IPS-NIHi7 (cell line): Measurements from ENCODE around the gene VWA3B.
"Not testable (repeated sequence)": the region's sequence is repeated elsewhere in the genome, so short reads cannot be mapped to it uniquely, and the experiment has no call there.

Experiments used
- DNase-seq: peaks from one replicate; pipeline ENCODE4 v3.0.0; 2012; ENCODE audit warnings: mixed read lengths; ENCODE audit errors: extremely low spot score

The VWA3B gene

GRCh38 chr2:98088261-98088660 lies 1.3 kb downstream of the VWA3B start:
- DNase-seq, result no peak

GRCh38 chr2:98089941-98090340 lies 3.0 kb downstream of the VWA3B start:
- DNase-seq, result no peak

- no peak for DNase-seq
Measured at GRCh38 chr2:98090951-98091350, 4.0 kb downstream of the VWA3B start.

- no peak for DNase-seq
Measured at GRCh38 chr2:98091738-98092137, 4.8 kb downstream of the VWA3B start.

GRCh38 chr2:98093146-98093545 lies 6.2 kb downstream of the VWA3B start:
- no peak for DNase-seq

- DNase-seq, result no peak
Measured at GRCh38 chr2:98093611-98094010, 6.6 kb downstream of the VWA3B start.

- DNase-seq, result no peak
Measured at GRCh38 chr2:98099939-98100743, 13.2 kb downstream of the VWA3B start.

GRCh38 chr2:98102315-98102714 lies 15.3 kb downstream of the VWA3B start:
- DNase-seq, result not testable (repeated sequence)

- no peak for DNase-seq
Measured at GRCh38 chr2:98102878-98103277, 15.9 kb downstream of the VWA3B start.

- DNase-seq, result no peak
Measured at GRCh38 chr2:98108110-98108509, 21.1 kb downstream of the VWA3B start.

- no peak for DNase-seq
Measured at GRCh38 chr2:98110741-98111140, 23.8 kb downstream of the VWA3B start.

- no peak for DNase-seq
Measured at GRCh38 chr2:98114643-98115330, 27.8 kb downstream of the VWA3B start.

GRCh38 chr2:98118161-98118560 lies 31.2 kb downstream of the VWA3B start:
- DNase-seq, result no peak

- no peak for DNase-seq
Measured at GRCh38 chr2:98118852-98119251, 31.9 kb downstream of the VWA3B start.

GRCh38 chr2:98121149-98121548 lies 34.2 kb downstream of the VWA3B start:
- no peak for DNase-seq

- DNase-seq, result no peak
Measured at GRCh38 chr2:98122524-98122923, 35.6 kb downstream of the VWA3B start.

GRCh38 chr2:98123286-98123685 lies 36.3 kb downstream of the VWA3B start:
- no peak for DNase-seq

- DNase-seq, result no peak
Measured at GRCh38 chr2:98126061-98126460, 39.1 kb downstream of the VWA3B start.

- no peak for DNase-seq
Measured at GRCh38 chr2:98127229-98127989, 40.4 kb downstream of the VWA3B start.

GRCh38 chr2:98128556-98129109 lies 41.7 kb downstream of the VWA3B start:
- DNase-seq, result no peak

GRCh38 chr2:98130073-98130472 lies 43.1 kb downstream of the VWA3B start:
- not testable (repeated sequence) for DNase-seq
